ENCODE results near the gene PDGFRB.

GRCh38 chr5:150114102-150114641, 41.5 kb downstream of the PDGFRB start:
- TF ChIP-seq CTCF (conservative IDR thresholded peaks at IDR 0.05) (no peak), EZH2 (IDR thresholded peaks at IDR 0.05; ENCODE audit: low read depth) (no peak)

Data from PC-9 (cell line).